Measurements from ENCODE around the gene GRIP2.
A peak's percentile ranks its signal among the peaks of the same experiment; 100 is the strongest.
"Not testable (repeated sequence)": the region's sequence is repeated elsewhere in the genome, so short reads cannot be mapped to it uniquely, and the experiment has no call there.

Gene GRIP2

GRCh38 chr3:14519406-14519805 is 20.7 kb downstream of the GRIP2 start:
- DNase-seq: no peak

DNA sequence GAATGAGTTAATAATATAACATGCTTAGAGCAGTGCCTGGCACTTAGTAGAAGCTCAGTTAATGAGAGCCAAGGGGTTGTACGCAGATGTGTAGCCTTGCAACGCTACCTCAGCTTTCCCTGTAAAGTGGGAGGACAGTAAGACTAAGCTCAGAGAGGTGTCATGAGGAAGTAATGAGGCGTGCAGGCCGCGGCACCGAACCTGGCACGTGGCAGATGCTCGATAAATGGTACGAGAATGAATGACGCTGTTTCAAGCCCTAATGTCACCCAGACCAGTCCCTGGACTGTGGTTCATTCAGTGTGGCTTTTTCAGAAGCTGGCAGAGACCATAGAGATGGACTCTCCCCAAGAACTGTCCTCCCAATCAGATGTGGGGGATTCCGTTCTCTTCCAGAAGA is 21.2 kb downstream of the GRIP2 start:
- no peak for DNase-seq

- DNase-seq: no peak
Observed at GRCh38 chr3:14518432-14518802, 21.7 kb downstream of the GRIP2 start.

DNA sequence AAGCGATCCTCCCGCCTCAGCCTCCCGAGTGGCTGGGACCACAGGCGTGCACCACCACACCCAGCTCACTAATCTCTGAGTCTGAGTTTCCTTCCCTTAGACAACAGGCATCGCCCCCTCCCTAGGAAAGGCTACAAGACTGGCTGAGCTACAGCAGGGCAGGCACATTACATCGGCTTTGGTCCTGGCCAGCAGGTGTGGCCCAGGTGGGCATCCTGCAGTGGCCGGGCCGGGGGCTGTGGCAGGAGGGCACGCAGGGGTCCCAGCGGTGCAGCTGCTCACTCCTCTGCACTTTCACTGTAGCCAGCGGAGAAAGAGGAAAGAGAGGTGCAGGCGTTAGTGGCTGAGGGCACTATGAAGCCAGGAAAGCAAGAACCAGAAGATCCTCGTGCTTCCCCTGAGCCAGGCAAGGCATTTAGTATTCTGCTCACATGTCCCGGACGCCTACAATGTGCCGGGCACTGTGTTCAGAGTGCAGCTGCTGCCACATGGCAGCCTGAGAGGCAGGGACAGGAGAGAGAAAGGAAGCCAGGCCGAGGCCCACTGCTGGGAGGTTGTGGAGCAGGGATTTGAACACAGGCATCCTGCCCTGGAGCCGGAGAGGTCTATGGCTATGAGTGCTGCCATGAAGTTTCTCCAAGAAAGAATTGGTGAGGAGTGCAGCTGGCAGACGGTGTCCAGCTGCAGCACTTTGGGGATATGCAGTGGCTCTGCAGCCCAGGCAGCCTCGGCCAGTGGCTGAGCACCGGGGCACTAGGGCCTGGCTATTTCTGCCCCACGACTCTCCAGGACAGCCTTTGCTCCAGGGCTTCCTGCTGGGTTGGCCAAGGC is 22.3 kb downstream of the GRIP2 start:
- no peak for DNase-seq

DNA sequence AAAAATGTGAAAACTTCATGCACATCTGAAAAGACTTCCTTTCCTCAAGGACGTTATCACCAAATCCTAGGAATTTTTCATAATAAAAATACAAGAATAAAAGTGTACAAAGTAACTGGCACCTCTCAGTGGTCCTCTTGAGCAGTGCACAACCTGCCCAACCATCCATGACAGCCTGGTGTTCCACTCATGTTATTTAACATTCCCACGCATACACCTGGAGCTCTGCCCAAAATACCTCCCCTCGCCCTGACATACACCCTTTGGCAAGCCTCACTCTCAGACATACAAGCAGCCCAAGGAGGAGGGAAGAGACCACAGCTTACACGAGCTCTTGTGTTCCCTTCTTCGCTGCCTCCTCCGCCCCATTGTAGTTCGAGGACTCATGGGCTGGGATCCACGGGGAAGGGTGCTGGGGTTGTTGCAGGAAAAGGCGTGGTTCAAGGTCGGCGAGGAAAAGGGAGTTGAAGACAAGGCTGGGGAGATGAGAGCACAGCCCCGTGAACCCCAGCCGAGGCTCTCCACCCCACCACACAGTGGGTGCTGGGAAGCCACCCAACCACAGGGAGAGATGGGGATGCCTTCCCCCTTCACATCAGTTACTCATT is 23.3 kb downstream of the GRIP2 start:
- no peak for DNase-seq

DNA sequence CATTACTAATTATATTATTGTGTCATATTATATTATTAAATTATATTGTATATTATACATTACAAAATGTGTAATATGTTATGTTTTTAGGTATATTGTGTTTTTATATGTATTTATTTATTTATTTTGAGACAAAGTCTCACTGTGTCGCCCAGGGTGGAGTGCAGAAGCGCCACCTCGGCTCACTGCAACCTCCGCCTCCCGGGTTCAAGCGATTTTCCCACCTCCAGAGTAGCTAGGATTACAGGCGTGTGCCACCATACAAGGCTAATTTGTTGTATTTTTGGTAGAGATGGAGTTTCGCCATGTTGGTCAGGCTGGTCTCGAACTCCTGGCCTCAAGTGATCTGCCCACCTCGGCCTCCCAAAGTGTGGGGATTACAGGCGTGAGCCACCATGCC is 24.6 kb downstream of the GRIP2 start:
- not testable (repeated sequence) for DNase-seq

DNA sequence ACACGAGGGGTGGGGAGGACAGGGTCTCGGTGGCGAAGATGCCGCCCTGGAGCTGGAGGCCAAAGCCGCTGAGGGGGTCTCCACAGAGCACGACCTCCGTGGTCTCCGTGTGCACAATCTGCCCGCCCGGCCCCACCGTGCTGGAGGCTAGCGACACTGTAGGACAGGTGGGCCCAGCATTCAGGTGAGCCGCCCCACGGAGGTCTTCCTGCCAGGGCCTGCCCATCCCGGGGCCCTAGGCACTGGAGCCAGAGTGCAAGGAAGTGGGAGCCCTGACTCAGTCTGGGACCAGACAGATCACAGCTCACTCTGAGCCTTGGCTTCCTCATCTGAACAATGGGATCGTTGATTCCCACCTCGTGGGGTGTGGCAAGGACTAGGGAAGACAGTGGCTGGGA is 25.8 kb downstream of the GRIP2 start:
- DNase-seq: no peak

- DNase-seq: no peak
Observed at GRCh38 chr3:14513566-14514322, 26.4 kb downstream of the GRIP2 start.

DNA sequence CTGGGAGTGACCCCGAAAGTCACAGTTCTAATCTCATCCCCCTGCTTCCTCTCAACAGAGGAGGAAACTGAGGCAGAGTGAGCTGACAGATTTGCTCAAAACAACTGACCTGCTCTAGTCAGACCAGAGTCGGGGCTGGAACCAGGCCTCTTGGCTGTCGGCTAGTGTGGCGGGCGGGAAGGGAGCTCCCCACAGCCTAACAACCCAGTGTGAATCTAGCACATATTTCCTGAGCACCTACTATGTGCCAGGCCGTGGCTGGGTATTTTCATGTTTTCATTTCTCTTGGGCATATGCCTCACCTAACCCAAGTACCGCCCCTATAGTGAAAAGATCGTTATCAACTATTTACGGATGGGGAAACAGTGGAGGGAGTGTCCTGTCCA is 27.2 kb downstream of the GRIP2 start:
- no peak for DNase-seq

- DNase-seq: no peak
Observed at GRCh38 chr3:14512281-14512941, 27.7 kb downstream of the GRIP2 start.

GRCh38 chr3:14511623-14512280 is 28.4 kb downstream of the GRIP2 start:
- DNase-seq: no peak

- no peak for DNase-seq
Observed at GRCh38 chr3:14510838-14511622, 29.1 kb downstream of the GRIP2 start.

GRCh38 chr3:14509796-14510100 is 30.4 kb downstream of the GRIP2 start:
- DNase-seq: no peak

- DNase-seq: peak; percentile 62
Observed at GRCh38 chr3:14508966-14509795, 31.0 kb downstream of the GRIP2 start.

- DNase-seq: no peak
Observed at GRCh38 chr3:14508505-14508819, 31.7 kb downstream of the GRIP2 start.

- no peak for DNase-seq
Observed at GRCh38 chr3:14507757-14508504, 32.2 kb downstream of the GRIP2 start.

- no peak for DNase-seq
Observed at GRCh38 chr3:14507305-14507741, 32.8 kb downstream of the GRIP2 start.

DNA sequence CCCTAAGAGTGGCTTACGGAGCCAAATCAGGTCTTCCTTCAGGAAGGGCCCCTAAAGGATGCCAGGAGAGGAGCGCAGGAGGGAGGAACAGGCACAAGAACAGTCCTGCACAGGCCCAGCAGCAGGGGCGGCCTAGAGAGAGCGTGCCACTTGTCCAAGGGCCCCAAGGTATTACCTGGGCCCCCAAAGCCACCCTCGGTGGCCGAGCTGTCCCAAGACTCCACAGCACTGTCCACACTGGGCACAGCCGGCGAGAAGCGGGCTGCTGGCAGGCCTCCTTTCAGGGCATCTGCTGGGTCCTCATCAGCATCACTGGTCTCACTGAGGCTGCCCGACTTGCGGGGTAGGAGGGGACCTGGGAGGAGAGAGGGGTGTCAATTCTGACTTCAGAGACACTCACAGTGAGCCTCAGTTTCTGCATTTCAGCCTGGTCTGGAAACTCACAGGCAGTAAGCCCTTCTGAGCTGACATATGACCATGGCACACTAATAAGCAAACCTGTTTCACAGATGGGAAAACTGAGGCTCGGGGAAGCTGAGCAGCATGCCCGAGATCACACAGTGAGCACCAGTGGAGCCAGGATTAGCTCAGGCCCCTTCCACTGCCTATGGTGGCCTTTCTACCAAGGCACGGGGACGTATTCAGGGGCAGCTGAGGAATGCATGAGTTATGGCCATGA is 33.4 kb downstream of the GRIP2 start:
- no peak for DNase-seq

DNA sequence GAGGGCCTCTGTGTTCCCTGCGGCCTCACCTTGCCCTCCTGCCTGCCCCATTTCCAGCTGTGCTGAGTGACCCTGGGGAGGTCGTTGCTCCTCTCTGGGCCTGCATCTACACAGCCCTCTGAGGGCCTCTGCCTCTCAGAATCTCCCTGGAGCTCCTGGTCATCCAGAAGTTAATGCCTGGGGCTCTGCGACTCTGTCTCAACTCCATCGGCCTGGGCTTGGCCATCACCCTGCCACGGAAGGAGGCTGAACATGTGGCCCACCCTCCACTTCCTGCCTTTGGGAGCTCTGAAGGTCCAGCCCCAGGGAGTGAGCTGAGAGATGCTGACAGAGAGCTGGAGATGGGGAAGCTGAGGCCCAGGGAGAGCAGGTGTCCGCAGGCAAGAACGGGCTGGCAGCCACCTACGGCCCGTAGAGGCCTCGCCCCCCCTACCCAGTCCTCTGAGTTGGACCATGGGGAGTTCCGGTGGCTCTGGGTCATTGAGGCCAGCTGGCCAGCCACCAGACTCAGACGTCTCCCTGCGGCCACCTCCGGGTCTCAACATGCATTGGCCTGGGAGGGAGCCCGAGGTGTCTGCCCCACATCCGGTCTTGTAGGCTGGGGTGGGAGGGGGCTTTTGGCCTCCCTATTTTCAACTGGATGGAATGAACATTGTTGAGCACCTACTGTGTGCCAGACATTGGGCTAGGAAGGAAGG is 34.2 kb downstream of the GRIP2 start:
- DNase-seq: no peak

Measured in CD4-positive, alpha-beta T cell treated with Interleukin-4 for 4 hours (primary cell).